ENCODE data around the gene KCNA2. TPM values are rescaled to one million over a fixed set of nuclear protein-coding genes. Genes with fewer than 3 reads are reported as not detected.

Gene KCNA2
- total RNA-seq, 1 experiment from 2014 or later = 0.11 TPM

DNA sequence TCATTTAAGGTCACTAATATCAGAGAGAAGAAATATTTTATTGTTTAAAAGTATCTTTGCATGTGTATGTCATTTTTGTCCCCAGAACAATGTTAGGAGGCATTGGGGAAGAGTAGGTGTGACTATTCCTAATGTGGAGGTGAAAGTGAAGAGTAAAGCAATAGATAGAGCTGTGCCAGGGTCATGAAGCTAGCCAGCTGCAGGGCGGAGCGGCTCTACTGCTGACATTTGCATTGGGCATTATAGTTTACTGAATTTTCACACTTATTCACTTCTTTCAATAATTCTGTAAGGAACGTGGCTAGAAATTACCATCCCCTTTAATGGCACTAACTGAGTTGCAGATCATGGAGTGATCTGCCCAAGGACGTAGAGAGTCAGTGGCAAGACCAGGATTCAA is 35.3 kb downstream of the KCNA2 start:
- H3K4me1 ChIP-seq = no peaks in the 10 kb centered on the region
- no peak overlapping the region for H3K4me3 Mint-ChIP-seq (ENCODE audit: unreplicated experiment)

DNA sequence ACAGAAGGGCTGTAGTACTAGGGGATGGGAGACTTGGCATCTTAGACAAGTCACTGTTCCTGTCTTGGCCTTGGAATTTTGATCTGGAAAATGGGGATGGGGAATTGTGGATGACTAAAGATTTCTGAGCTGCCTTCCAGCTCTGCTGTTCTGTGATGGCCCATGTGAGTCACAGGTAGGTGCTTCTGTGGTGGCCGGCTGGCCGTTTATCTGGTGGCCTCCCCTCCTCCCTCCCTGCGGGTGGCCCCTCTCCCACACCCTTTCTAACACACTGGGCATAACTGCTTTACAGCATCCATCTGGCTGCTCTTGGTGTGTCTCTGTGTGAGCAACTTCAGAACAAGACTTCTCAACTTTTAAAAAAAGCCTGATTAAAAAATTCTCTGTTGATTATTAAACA is 35.9 kb downstream of the KCNA2 start:
- H3K4me1 Mint-ChIP-seq (ENCODE audit: low read depth, unreplicated experiment) = no peaks in the 10 kb centered on the region
- CTCF ChIA-PET = no interaction called here
- POLR2A ChIA-PET = no interaction called here
- H3K4me3 ChIP-seq (ENCODE audit: low read depth, low read length) = no peak overlapping the region
- H3K4me1 ChIP-seq = no peaks in the 10 kb centered on the region
- TF ChIP-seq, protein P1, sequence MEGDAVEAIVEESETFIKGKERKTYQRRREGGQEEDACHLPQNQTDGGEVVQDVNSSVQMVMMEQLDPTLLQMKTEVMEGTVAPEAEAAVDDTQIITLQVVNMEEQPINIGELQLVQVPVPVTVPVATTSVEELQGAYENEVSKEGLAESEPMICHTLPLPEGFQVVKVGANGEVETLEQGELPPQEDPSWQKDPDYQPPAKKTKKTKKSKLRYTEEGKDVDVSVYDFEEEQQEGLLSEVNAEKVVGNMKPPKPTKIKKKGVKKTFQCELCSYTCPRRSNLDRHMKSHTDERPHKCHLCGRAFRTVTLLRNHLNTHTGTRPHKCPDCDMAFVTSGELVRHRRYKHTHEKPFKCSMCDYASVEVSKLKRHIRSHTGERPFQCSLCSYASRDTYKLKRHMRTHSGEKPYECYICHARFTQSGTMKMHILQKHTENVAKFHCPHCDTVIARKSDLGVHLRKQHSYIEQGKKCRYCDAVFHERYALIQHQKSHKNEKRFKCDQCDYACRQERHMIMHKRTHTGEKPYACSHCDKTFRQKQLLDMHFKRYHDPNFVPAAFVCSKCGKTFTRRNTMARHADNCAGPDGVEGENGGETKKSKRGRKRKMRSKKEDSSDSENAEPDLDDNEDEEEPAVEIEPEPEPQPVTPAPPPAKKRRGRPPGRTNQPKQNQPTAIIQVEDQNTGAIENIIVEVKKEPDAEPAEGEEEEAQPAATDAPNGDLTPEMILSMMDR (IDR thresholded peaks at IDR 0.05; ENCODE audit: insufficient read depth in 1 of 2, low read depth in 1 of 2, low read length in 1 of 2, severe bottlenecking in 1 of 2, unreplicated experiment in 1 of 2) = no peak
- no peaks in the 10 kb centered on the region for H3K27me3 ChIP-seq (replicated peaks; ENCODE audit: control insufficient read depth, insufficient read depth, low read length)
- no peaks in the 10 kb centered on the region for H3K36me3 Mint-ChIP-seq (ENCODE audit: insufficient read depth, unreplicated experiment)
- H3K27me3 Mint-ChIP-seq (ENCODE audit: insufficient read depth, unreplicated experiment) = peaks cover 6% of the 10 kb centered on the region
- intact Hi-C loops (cut with micrococcal nuclease; ENCODE audit: unreplicated experiment) = no loop called here
- no peak overlapping the region for H3K4me3 Mint-ChIP-seq (ENCODE audit: unreplicated experiment)
- H3K27ac Mint-ChIP-seq (ENCODE audit: unreplicated experiment) = no peak overlapping the region
- no peak for DNase-seq
- H3K9me3 ChIP-seq = no peaks in the 10 kb centered on the region
- H3K9me3 Mint-ChIP-seq (ENCODE audit: unreplicated experiment) = no peaks in the 10 kb centered on the region
- H3K36me3 ChIP-seq (ENCODE audit: control insufficient read depth, insufficient read depth, low read length) = no peaks in the 10 kb centered on the region
- no TSS peak for BruUV-seq (replicated peaks)

More for the DNA sequence above, 35.3 kb downstream of the KCNA2 start:
- Mint-ChIP-seq H3K27ac (ENCODE audit: unreplicated experiment) (no peak overlapping the region), H3K4me1 (ENCODE audit: low read depth, unreplicated experiment) (no peaks in the 10 kb centered on the region), H3K27me3 (ENCODE audit: insufficient read depth, unreplicated experiment) (peaks cover 4% of the 10 kb centered on the region), H3K9me3 (ENCODE audit: unreplicated experiment) (no peaks in the 10 kb centered on the region), H3K36me3 (ENCODE audit: insufficient read depth, unreplicated experiment) (no peaks in the 10 kb centered on the region)
- BruUV-seq (replicated peaks) = no TSS peak
- ChIA-PET POLR2A (no interaction called here), CTCF (no interaction called here)
- Histone ChIP-seq H3K4me3 (ENCODE audit: low read depth, low read length) (no peak overlapping the region), H3K27me3 (replicated peaks; ENCODE audit: control insufficient read depth, insufficient read depth, low read length) (no peaks in the 10 kb centered on the region), H3K9me3 (no peaks in the 10 kb centered on the region), H3K36me3 (ENCODE audit: control insufficient read depth, insufficient read depth, low read length) (no peaks in the 10 kb centered on the region)
- TF ChIP-seq, protein P1 (IDR thresholded peaks at IDR 0.05; ENCODE audit: insufficient read depth in 1 of 2, low read depth in 1 of 2, low read length in 1 of 2, severe bottlenecking in 1 of 2, unreplicated experiment in 1 of 2) = no peak
- DNase-seq = no peak
- intact Hi-C loops (cut with micrococcal nuclease; ENCODE audit: unreplicated experiment) = no loop called here

DNA sequence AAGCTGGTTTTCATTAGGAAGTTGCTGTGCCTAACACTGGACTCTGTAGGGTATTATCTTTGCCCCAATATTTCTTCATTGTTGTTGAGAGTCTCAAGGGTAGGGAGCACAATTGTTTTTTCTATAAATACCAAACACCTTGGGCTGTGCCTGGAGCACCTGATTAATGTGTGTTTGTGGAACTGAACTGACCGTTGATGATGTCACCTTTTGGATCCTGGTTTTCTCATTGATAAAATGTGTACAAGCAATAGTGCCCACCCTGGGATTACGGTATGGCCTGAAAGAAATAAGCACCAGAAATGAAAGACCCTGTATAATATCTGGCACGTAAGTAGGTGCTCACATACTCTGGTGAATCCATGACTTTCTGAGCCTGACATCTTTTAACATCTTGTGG is 39.3 kb downstream of the KCNA2 start:
- no peaks in the 10 kb centered on the region for H3K4me1 ChIP-seq
- no peaks in the 10 kb centered on the region for H3K27me3 ChIP-seq (replicated peaks; ENCODE audit: control insufficient read depth, insufficient read depth, low read length)
- ChIA-PET CTCF (no interaction called here), POLR2A (no interaction called here)
- no peak for DNase-seq
- Mint-ChIP-seq H3K9me3 (ENCODE audit: unreplicated experiment) (no peaks in the 10 kb centered on the region), H3K36me3 (ENCODE audit: insufficient read depth, unreplicated experiment) (no peaks in the 10 kb centered on the region), H3K4me1 (ENCODE audit: low read depth, unreplicated experiment) (no peaks in the 10 kb centered on the region), H3K4me3 (ENCODE audit: unreplicated experiment) (no peak overlapping the region), H3K27ac (ENCODE audit: unreplicated experiment) (no peak overlapping the region), H3K27me3 (ENCODE audit: insufficient read depth, unreplicated experiment) (peaks cover 18% of the 10 kb centered on the region)
- no peaks in the 10 kb centered on the region for H3K9me3 ChIP-seq
- TF ChIP-seq, protein P1 (IDR thresholded peaks at IDR 0.05; ENCODE audit: insufficient read depth in 1 of 2, low read depth in 1 of 2, low read length in 1 of 2, severe bottlenecking in 1 of 2, unreplicated experiment in 1 of 2) = no peak
- no TSS peak for BruUV-seq (replicated peaks)
- no peaks in the 10 kb centered on the region for H3K36me3 ChIP-seq (ENCODE audit: control insufficient read depth, insufficient read depth, low read length)
- intact Hi-C loops (cut with micrococcal nuclease; ENCODE audit: unreplicated experiment) = no loop called here
- no peak overlapping the region for H3K4me3 ChIP-seq (ENCODE audit: low read depth, low read length)
